Mesenchymal stem cell (in vitro differentiated cells and primary cell): Measurements from ENCODE around the gene CXCL10.
"Not testable (repeated sequence)": the region's sequence is repeated elsewhere in the genome, so short reads cannot be mapped to it uniquely, and the experiment has no call there.

Source experiments
- DNase-seq: peaks from one replicate; pipeline ENCODE4 v3.0.0-alpha.2; 2013
- H2AFZ ChIP-seq: one replicate; pipeline ENCODE4 v1.6.1; 2013; ENCODE audit warnings: low read depth, mild to moderate bottlenecking, control low read depth, inconsistent platforms, low read length, moderate library complexity
- H2AK5ac ChIP-seq: 2 replicates; pipeline ENCODE4 v1.6.1; 2013; ENCODE audit warnings: low read length, moderate library complexity, mild to moderate bottlenecking, inconsistent platforms; ENCODE audit not compliant: severe bottlenecking
- H2BK120ac ChIP-seq: one replicate; pipeline ENCODE4 v1.6.1; 2013; ENCODE audit warnings: low read depth, mild to moderate bottlenecking, inconsistent platforms, low read length, moderate library complexity
- H2BK12ac ChIP-seq, 2 experiments: one replicate each; pipeline ENCODE4 v1.6.1; 2013; ENCODE audit warnings: inconsistent platforms in 2 of 2, low read length in 2 of 2, mild to moderate bottlenecking in 2 of 2, moderate library complexity in 2 of 2, control low read depth in 1 of 2
- H2BK15ac ChIP-seq: one replicate; pipeline ENCODE4 v1.6.1; 2013; ENCODE audit warnings: mild to moderate bottlenecking, low read depth, inconsistent platforms; ENCODE audit not compliant: poor library complexity, severe bottlenecking
- H2BK5ac ChIP-seq: 2 replicates; pipeline ENCODE4 v1.6.1; 2013; ENCODE audit warnings: low read depth, mild to moderate bottlenecking, low read length, control low read depth, inconsistent platforms; ENCODE audit not compliant: poor library complexity, severe bottlenecking
- H3K14ac ChIP-seq, 2 experiments: one replicate each; pipeline ENCODE4 v1.6.1; 2013; ENCODE audit warnings: inconsistent platforms in 2 of 2, low read length in 2 of 2, control low read depth in 1 of 2, mild to moderate bottlenecking in 1 of 2, moderate library complexity in 1 of 2
- H3K18ac ChIP-seq, 2 experiments: one replicate each; pipeline ENCODE4 v1.6.1; 2013; ENCODE audit warnings: inconsistent platforms in 2 of 2, low read length in 2 of 2, control low read depth in 1 of 2, low read depth in 1 of 2, mild to moderate bottlenecking in 1 of 2
- H3K23ac ChIP-seq, 2 experiments: one replicate each; pipeline ENCODE4 v1.6.1; 2013; ENCODE audit warnings: inconsistent platforms in 2 of 2, low read length in 2 of 2, mild to moderate bottlenecking in 2 of 2, moderate library complexity in 2 of 2, control low read depth in 1 of 2
- H3K27ac ChIP-seq: 2 replicates; pipeline ENCODE4 v1.5.1; 2013; ENCODE audit warnings: mild to moderate bottlenecking, moderate library complexity, low read length, control low read depth, inconsistent platforms; ENCODE audit not compliant: poor library complexity, severe bottlenecking
- H3K27me3 ChIP-seq, 2 experiments: 2 replicates each; pipeline versions ENCODE4 v1.6.1 to v1.7.0; 2013; ENCODE audit warnings: low read length in 2 of 2, mild to moderate bottlenecking in 2 of 2, moderate library complexity in 2 of 2, control low read depth in 1 of 2, inconsistent platforms in 1 of 2; ENCODE audit not compliant: control insufficient read depth in 1 of 2, insufficient read depth in 1 of 2
- H3K36me3 ChIP-seq, 2 experiments: 2 replicates each; pipeline versions ENCODE4 v1.6.1 to v1.7.0; 2013; ENCODE audit warnings: low read length in 2 of 2, control low read depth in 1 of 2, inconsistent platforms in 1 of 2, low read depth in 1 of 2, mild to moderate bottlenecking in 1 of 2; ENCODE audit not compliant: insufficient read depth in 2 of 2, control insufficient read depth in 1 of 2
- H3K4ac ChIP-seq, 2 experiments: one replicate each; pipeline ENCODE4 v1.6.1; 2013; ENCODE audit warnings: inconsistent platforms in 2 of 2, low read length in 2 of 2, mild to moderate bottlenecking in 2 of 2, moderate library complexity in 2 of 2, control low read depth in 1 of 2, low read depth in 1 of 2
- H3K4me1 ChIP-seq: 2 replicates; pipeline ENCODE4 v1.6.1; 2013; ENCODE audit warnings: low read depth, low read length, control low read depth; ENCODE audit not compliant: control insufficient read depth, insufficient read depth
- H3K4me2 ChIP-seq: 2 replicates; pipeline ENCODE4 v1.6.1; 2013; ENCODE audit warnings: low read length, mild to moderate bottlenecking, inconsistent platforms; ENCODE audit not compliant: poor library complexity, severe bottlenecking
- H3K4me3 ChIP-seq, 2 experiments: 2 replicates each; pipeline versions ENCODE4 v1.5.1 to v1.7.0; 2013; ENCODE audit warnings: low read length in 2 of 2, mild to moderate bottlenecking in 2 of 2, control low read depth in 1 of 2, low read depth in 1 of 2; ENCODE audit not compliant: insufficient read depth in 1 of 2
- H3K79me1 ChIP-seq: replicated peaks from 2 replicates; pipeline ENCODE4 v1.6.1; 2013; ENCODE audit warnings: mild to moderate bottlenecking, control low read depth, low read length, inconsistent platforms; ENCODE audit not compliant: poor library complexity, severe bottlenecking
- H3K9ac ChIP-seq: 2 replicates; pipeline ENCODE4 v1.7.0; 2013; ENCODE audit warnings: mild to moderate bottlenecking, low read length, moderate library complexity
- H3K9me3 ChIP-seq: 2 replicates; pipeline ENCODE4 v1.7.0; 2013; ENCODE audit warnings: mild to moderate bottlenecking, low read length; ENCODE audit not compliant: control insufficient read depth
- H4K8ac ChIP-seq: one replicate; pipeline ENCODE4 v1.6.1; 2013; ENCODE audit warnings: inconsistent platforms, mild to moderate bottlenecking, low read length, moderate library complexity
- H4K91ac ChIP-seq: one replicate; pipeline ENCODE4 v1.6.1; 2013; ENCODE audit warnings: mild to moderate bottlenecking, low read length, inconsistent platforms
- WGBS: methylation state at CpG from one replicate; pipeline ENCODE4 v1.1.7; 2013; ENCODE audit warnings: mixed read lengths; 5-methylcytosine and 5-hydroxymethylcytosine counted together

CXCL10 gene

GRCh38 chr4:76043306-76043705, 20.0 kb upstream of the CXCL10 start:
- not testable (repeated sequence) for H4K91ac ChIP-seq, H3K4me3 ChIP-seq, H3K27me3 ChIP-seq, H3K27ac ChIP-seq, H3K9me3 ChIP-seq, H2BK5ac ChIP-seq, H3K18ac ChIP-seq, H3K4me2 ChIP-seq, H3K4ac ChIP-seq, H3K14ac ChIP-seq, H3K36me3 ChIP-seq, DNase-seq, H3K79me1 ChIP-seq, H2AFZ ChIP-seq, H2BK12ac ChIP-seq, H2AK5ac ChIP-seq, H3K4me1 ChIP-seq, H3K23ac ChIP-seq, H2BK15ac ChIP-seq, H3K9ac ChIP-seq, H4K8ac ChIP-seq, H2BK120ac ChIP-seq
- 93% methylated on average over 17 of the region's 18 CpGs for WGBS

- H3K4me3 ChIP-seq = not testable (repeated sequence)
Measured at GRCh38 chr4:76042241-76042998, 19.1 kb upstream of the CXCL10 start.

GRCh38 chr4:76036855-76037254, 13.6 kb upstream of the CXCL10 start:
- Histone ChIP-seq H3K14ac (no peak overlapping the region), H3K18ac (no peak overlapping the region), H2BK120ac (no peak overlapping the region), H4K91ac (no peak overlapping the region), H2BK12ac (no peak overlapping the region), H3K79me1 (no peaks in the 10 kb centered on the region), H3K9me3 (no peaks in the 10 kb centered on the region), H3K9ac (no peak overlapping the region), H3K23ac (no peak overlapping the region), H2BK5ac (no peak overlapping the region), H3K27me3 (peaks cover 0 to 3% of the 10 kb centered on the region in 2 experiments), H3K4me1 (no peaks in the 10 kb centered on the region), H3K27ac (no peak overlapping the region), H2BK15ac (no peak overlapping the region), H4K8ac (no peak overlapping the region), H2AFZ (no peak overlapping the region), H3K4me3 (no peak overlapping the region), H3K36me3 (no peaks in the 10 kb centered on the region), H3K4me2 (no peak overlapping the region), H2AK5ac (no peak overlapping the region), H3K4ac (no peak overlapping the region)
- WGBS = 94% methylated on average over 3 of the region's 3 CpGs
- no peak for DNase-seq

More at GRCh38 chr4:76042241-76042998, 19.1 kb upstream of the CXCL10 start:
- H2AK5ac ChIP-seq, H3K27ac ChIP-seq, H3K79me1 ChIP-seq, H3K9ac ChIP-seq, H3K27me3 ChIP-seq, DNase-seq, H2BK120ac ChIP-seq, H3K14ac ChIP-seq, H3K4ac ChIP-seq, H2BK15ac ChIP-seq, H2BK5ac ChIP-seq, H4K8ac ChIP-seq, H3K4me2 ChIP-seq, H3K9me3 ChIP-seq, H4K91ac ChIP-seq, H3K23ac ChIP-seq, H2AFZ ChIP-seq, H3K4me1 ChIP-seq, H3K36me3 ChIP-seq, H3K18ac ChIP-seq, H2BK12ac ChIP-seq: not testable (repeated sequence)
- WGBS = 95% methylated on average over 10 of the region's 18 CpGs

- no peak within 1 kb of the TSS for H2AFZ ChIP-seq
- H2BK120ac ChIP-seq = no peak within 1 kb of the TSS
- no peak within 1 kb of the TSS for H3K4ac ChIP-seq
- no peak within 1 kb of the TSS for H4K91ac ChIP-seq
- H3K79me1 ChIP-seq = no peaks in the 10 kb centered on the region
- H2BK15ac ChIP-seq = no peak within 1 kb of the TSS
- peaks cover 0 to 3% of the 10 kb centered on the region in 2 experiments for H3K27me3 ChIP-seq
- no peak within 1 kb of the TSS for H3K23ac ChIP-seq
- no peak within 1 kb of the TSS for H3K4me3 ChIP-seq
- DNase-seq = no peak
- H3K9me3 ChIP-seq = no peaks in the 10 kb centered on the region
- H3K9ac ChIP-seq = no peak within 1 kb of the TSS
- H2BK5ac ChIP-seq = no peak within 1 kb of the TSS
- H3K4me2 ChIP-seq = no peak within 1 kb of the TSS
- H2AK5ac ChIP-seq = no peak within 1 kb of the TSS
- no peak within 1 kb of the TSS for H4K8ac ChIP-seq
- no peaks in the 10 kb centered on the region for H3K36me3 ChIP-seq
- H3K14ac ChIP-seq = no peak within 1 kb of the TSS
- no peaks in the 10 kb centered on the region for H3K4me1 ChIP-seq
- no peak within 1 kb of the TSS for H3K27ac ChIP-seq
- H2BK12ac ChIP-seq = no peak within 1 kb of the TSS
- H3K18ac ChIP-seq = no peak within 1 kb of the TSS
- WGBS = 97% methylated on average over 2 of the region's 2 CpGs
Measured at GRCh38 chr4:76035799-76036380, 12.6 kb upstream of the CXCL10 start, which contains the start of gene CXCL11. CXCL11 (minus strand) TSS chr4:76036070; CDS start chr4:76035987, 83 bp downstream.
